Ishikawa (cell line): ENCODE measurements around the gene IL23R.

Experiments
- CEBPB ChIP-seq: IDR thresholded peaks from 2 replicates; pipeline ENCODE4 v1.6.1; 2012
- CREB1 ChIP-seq: IDR thresholded peaks from 2 replicates; pipeline ENCODE4 v1.6.1; 2012; ENCODE audit warnings: low read depth
- EGR1 ChIP-seq: IDR thresholded peaks from 2 replicates; pipeline ENCODE4 v1.6.1; 2012
- EP300 ChIP-seq: IDR thresholded peaks from 2 replicates; pipeline ENCODE4 v1.6.1; 2012; ENCODE audit warnings: borderline replicate concordance
- FOXM1 ChIP-seq: IDR thresholded peaks from 2 replicates; pipeline ENCODE4 v1.6.1; 2012; ENCODE audit warnings: low read depth, borderline replicate concordance
- NFIC ChIP-seq: IDR thresholded peaks from 2 replicates; pipeline ENCODE4 v1.6.1; 2012
- RAD21 ChIP-seq: IDR thresholded peaks from 2 replicates; pipeline ENCODE4 v1.6.1; 2012; ENCODE audit warnings: low read depth
- TAF1 ChIP-seq: IDR thresholded peaks from 2 replicates; pipeline ENCODE4 v1.6.1; 2012; ENCODE audit warnings: low read depth, mild to moderate bottlenecking
- TCF12 ChIP-seq: IDR thresholded peaks from 2 replicates; pipeline ENCODE4 v1.6.1; 2012; ENCODE audit warnings: low read depth
- TEAD4 ChIP-seq: IDR thresholded peaks from 2 replicates; pipeline ENCODE4 v1.6.1; 2012
- YY1 ChIP-seq: IDR thresholded peaks from 2 replicates; pipeline ENCODE4 v1.6.1; 2012; ENCODE audit warnings: low read depth
- ZBTB7A ChIP-seq: IDR thresholded peaks from 2 replicates; pipeline ENCODE4 v1.6.1; 2012; ENCODE audit warnings: low read depth
- TF ChIP-seq, protein P1 (sequence below): IDR thresholded peaks from 2 replicates; pipeline ENCODE4 v1.6.1; 2012
- TF ChIP-seq, protein P2 (sequence below): IDR thresholded peaks from 2 replicates; pipeline ENCODE4 v1.6.1; 2012; ENCODE audit warnings: low read depth, mild to moderate bottlenecking
- TF ChIP-seq, protein P3 (sequence below): IDR thresholded peaks from 2 replicates; pipeline ENCODE4 v1.6.1; 2012

IL23R gene

DNA sequence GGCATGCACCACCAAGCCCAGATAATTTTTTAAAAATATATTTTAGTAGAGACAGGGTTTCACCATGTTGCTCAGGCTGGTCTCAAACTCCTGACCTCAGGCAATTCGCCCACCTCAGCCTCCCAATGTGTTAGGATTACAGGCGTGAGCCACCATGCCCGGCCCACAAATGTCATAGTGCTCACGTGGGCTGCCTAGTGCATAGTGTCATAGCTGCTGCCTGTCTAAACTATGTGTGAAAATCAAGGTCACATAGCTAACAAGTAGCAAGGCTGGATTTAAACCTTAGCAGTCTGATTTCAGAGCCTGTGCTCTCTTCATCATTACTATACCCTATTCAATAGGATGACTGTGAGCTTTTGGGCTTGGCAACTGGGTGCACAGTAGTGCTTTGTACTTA is 41.8 kb upstream of the IL23R start:
- no peak for TF ChIP-seq EP300
- no peak for TF ChIP-seq YY1
- TF ChIP-seq TEAD4: no peak
- no peak for TF ChIP-seq TCF12
- TF ChIP-seq CREB1: no peak
- no peak for TF ChIP-seq RAD21
- no peak for TF ChIP-seq CEBPB

DNA sequence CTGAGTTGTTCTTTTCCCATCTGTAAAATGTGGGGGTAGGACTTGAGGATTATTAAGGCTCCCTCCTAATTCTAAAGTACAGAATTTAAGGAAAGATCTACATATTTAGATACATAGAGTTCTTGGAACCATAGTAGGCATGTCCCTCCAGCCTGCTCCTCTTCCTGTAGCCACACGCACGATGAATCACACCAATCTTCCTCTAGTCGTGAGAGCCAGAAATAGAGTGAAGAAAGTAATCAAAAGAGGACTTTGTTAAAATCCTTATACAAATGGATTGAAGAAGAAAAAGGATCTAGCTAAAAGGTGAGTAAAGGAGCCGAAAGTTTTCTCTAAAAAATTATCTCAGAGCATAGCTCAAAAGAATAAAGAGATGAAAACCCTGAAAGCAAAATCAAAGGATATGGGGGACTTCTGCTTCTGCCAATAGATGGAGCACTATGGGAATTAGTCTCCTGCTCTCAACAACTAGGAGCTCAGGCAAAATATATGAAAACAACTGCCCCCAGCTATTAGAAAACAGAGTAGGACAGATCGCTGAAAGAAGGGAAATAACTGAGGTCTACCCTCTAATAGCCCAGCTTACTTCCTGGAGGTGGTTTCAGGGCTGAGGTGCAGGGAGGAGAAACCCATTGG is 40.0 kb upstream of the IL23R start:
- TF ChIP-seq EGR1 (no peak), ZBTB7A (no peak), TEAD4 (no peak), TCF12 (no peak), CEBPB (no peak), FOXM1 (no peak)
- TF ChIP-seq, protein P1, sequence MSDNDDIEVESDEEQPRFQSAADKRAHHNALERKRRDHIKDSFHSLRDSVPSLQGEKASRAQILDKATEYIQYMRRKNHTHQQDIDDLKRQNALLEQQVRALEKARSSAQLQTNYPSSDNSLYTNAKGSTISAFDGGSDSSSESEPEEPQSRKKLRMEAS: no peak
- TF ChIP-seq, protein P2, sequence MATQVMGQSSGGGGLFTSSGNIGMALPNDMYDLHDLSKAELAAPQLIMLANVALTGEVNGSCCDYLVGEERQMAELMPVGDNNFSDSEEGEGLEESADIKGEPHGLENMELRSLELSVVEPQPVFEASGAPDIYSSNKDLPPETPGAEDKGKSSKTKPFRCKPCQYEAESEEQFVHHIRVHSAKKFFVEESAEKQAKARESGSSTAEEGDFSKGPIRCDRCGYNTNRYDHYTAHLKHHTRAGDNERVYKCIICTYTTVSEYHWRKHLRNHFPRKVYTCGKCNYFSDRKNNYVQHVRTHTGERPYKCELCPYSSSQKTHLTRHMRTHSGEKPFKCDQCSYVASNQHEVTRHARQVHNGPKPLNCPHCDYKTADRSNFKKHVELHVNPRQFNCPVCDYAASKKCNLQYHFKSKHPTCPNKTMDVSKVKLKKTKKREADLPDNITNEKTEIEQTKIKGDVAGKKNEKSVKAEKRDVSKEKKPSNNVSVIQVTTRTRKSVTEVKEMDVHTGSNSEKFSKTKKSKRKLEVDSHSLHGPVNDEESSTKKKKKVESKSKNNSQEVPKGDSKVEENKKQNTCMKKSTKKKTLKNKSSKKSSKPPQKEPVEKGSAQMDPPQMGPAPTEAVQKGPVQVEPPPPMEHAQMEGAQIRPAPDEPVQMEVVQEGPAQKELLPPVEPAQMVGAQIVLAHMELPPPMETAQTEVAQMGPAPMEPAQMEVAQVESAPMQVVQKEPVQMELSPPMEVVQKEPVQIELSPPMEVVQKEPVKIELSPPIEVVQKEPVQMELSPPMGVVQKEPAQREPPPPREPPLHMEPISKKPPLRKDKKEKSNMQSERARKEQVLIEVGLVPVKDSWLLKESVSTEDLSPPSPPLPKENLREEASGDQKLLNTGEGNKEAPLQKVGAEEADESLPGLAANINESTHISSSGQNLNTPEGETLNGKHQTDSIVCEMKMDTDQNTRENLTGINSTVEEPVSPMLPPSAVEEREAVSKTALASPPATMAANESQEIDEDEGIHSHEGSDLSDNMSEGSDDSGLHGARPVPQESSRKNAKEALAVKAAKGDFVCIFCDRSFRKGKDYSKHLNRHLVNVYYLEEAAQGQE: no peak

DNA sequence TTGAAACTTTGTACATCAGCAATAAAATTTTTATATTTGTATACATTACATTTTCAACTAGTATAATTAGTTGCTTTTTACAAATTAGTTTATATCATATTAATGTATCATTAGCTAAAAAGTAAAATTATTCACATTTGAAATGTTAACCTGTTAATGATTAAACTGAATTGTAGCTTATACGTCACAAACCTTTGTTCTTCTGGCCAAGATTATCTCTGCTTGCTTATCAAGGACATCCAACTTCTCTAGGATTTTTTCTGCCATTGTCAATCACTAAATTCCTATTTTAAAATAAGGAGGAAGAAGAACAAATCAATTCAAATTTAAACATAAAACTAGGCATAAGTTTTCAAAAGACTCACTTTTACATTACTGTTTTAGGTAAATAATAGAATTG is 39.3 kb upstream of the IL23R start:
- TF ChIP-seq, protein P3, sequence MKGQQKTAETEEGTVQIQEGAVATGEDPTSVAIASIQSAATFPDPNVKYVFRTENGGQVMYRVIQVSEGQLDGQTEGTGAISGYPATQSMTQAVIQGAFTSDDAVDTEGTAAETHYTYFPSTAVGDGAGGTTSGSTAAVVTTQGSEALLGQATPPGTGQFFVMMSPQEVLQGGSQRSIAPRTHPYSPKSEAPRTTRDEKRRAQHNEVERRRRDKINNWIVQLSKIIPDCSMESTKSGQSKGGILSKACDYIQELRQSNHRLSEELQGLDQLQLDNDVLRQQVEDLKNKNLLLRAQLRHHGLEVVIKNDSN: no peak
- TF ChIP-seq TEAD4 (no peak), EP300 (no peak), CEBPB (no peak), TAF1 (no peak), ZBTB7A (no peak), TCF12 (no peak), EGR1 (no peak), NFIC (no peak), CREB1 (no peak), FOXM1 (no peak), RAD21 (no peak), YY1 (no peak)
- TF ChIP-seq, protein P2: no peak
- TF ChIP-seq, protein P1: no peak

DNA sequence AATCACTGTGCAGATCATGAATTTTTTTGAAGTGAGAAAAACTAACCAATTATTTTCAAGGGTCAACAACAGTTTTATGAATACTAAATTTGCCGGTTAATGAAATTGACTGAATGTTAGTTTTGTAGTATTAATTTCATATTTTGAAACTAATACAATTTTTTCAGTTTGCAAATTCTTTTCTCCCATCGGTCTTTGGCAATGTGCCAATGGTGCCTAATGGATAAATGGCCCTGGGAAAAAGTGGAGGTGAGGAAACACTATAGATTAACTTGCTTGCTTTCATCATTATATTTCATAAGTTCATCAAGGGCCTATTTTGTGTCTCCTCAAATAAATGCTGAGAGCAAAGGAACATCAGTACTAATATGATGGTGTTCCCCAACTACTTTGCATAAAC is 35.6 kb upstream of the IL23R start:
- TF ChIP-seq FOXM1 (no peak), YY1 (no peak), CREB1 (no peak), EP300 (no peak), EGR1 (no peak), ZBTB7A (no peak), TCF12 (no peak), CEBPB (no peak), RAD21 (no peak)
- TF ChIP-seq, protein P2: no peak
- TF ChIP-seq, protein P1: no peak
- TF ChIP-seq, protein P3: no peak

DNA sequence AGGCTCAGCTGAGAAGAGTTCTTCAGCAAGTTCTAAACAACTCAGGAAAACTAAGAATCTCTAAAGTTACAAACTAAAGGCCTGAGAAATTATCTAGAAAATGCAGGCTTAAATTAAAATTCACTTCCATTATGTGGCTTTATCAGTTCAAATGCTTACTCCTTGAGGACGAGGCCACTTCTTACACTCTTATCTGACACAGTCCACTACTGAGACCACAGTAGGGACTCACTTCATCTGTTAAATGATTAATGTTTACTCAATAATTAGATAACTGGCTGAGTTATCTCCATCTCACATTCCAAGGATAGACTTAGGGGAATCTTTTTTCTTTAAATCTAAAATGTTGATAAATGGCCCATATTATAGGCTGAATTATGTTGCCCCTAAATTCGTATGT is 33.1 kb upstream of the IL23R start:
- TF ChIP-seq, protein P2: no peak
- TF ChIP-seq, protein P3: no peak
- TF ChIP-seq, protein P1: no peak
- TF ChIP-seq TEAD4 (no peak), EP300 (no peak), TAF1 (no peak), ZBTB7A (no peak), FOXM1 (no peak), YY1 (no peak), RAD21 (no peak), EGR1 (no peak), CEBPB (no peak), NFIC (no peak), TCF12 (no peak), CREB1 (no peak)
